AG04449 (cell line): Measurements from ENCODE around the gene ST14.
A peak's percentile ranks its signal among the peaks of the same experiment; 100 is the strongest.

ENCODE experiments used
- CTCF ChIA-PET: fragments of 350-600 bp; formaldehyde crosslinking; extraction: SDS; loops from one replicate; lab custom pipeline; 2021; ENCODE audit warnings: antibody characterized with exemption; lab: Yijun Ruan, JAX
- POLR2A ChIA-PET: fragments of 400-600, 350-600 bp; formaldehyde crosslinking; extraction: SDS; loops from one replicate; lab custom pipeline; 2020; ENCODE audit warnings: antibody characterized with exemption, inconsistent platforms; lab: Yijun Ruan, JAX
- DNase-seq: peaks from one replicate; pipeline ENCODE4 v3.0.0-alpha.2; 2010; ENCODE audit warnings: low read depth, low spot score
- H3K4me3 ChIP-seq: 2 replicates; pipeline ENCODE4 v1.5.1; 2011; ENCODE audit warnings: low read depth, mild to moderate bottlenecking, control low read depth, low read length
- CTCF ChIP-seq: IDR thresholded peaks from one replicate; pipeline ENCODE4 v1.5.1; 2011; ENCODE audit warnings: mild to moderate bottlenecking, moderate library complexity, low read length, control low read depth, inconsistent platforms; ENCODE audit not compliant: insufficient read depth; ENCODE audit errors: missing control alignments

Gene ST14

GRCh38 chr11:130180896-130181294 lies 21.3 kb downstream of the ST14 start:
- CTCF ChIA-PET: no interaction called here

GRCh38 chr11:130181295-130182272 lies 22.0 kb downstream of the ST14 start:
- DNase-seq: peak; percentile 51
- ChIA-PET CTCF (no interaction called here), POLR2A (no interaction called here)
- no peak for TF ChIP-seq CTCF
- no peak overlapping the region for H3K4me3 ChIP-seq

More at GRCh38 chr11:130180896-130181294, 21.3 kb downstream of the ST14 start:
- POLR2A ChIA-PET: no interaction called here
- DNase-seq: no peak
- no peak overlapping the region for H3K4me3 ChIP-seq
- TF ChIP-seq CTCF: no peak

- ChIA-PET CTCF (interaction anchor here (1.1 kb wide), 1 partner anchor 29 kb away, joined by 3 read pairs; no protein-coding TSS in a partner anchor), POLR2A (no interaction called here)
- TF ChIP-seq CTCF: no peak
Measured at GRCh38 chr11:130183878-130184610, 24.5 kb downstream of the ST14 start.

GRCh38 chr11:130187096-130187495 lies 27.5 kb downstream of the ST14 start:
- H3K4me3 ChIP-seq: no peak overlapping the region
- ChIA-PET CTCF (no interaction called here), POLR2A (no interaction called here)
- no peak for TF ChIP-seq CTCF
- no peak for DNase-seq

More at GRCh38 chr11:130183878-130184610, 24.5 kb downstream of the ST14 start:
- DNase-seq: no peak
- H3K4me3 ChIP-seq: no peak overlapping the region

- H3K4me3 ChIP-seq: no peak overlapping the region
- TF ChIP-seq CTCF: no peak
- ChIA-PET CTCF (no interaction called here), POLR2A (no interaction called here)
- no peak for DNase-seq
Measured at GRCh38 chr11:130188047-130188446, 28.5 kb downstream of the ST14 start.
